GM12878 (cell line): ENCODE results near the gene SYNDIG1. TPM values are rescaled to one million over a fixed set of nuclear protein-coding genes. Genes with fewer than 3 reads are reported as not detected.
"Not testable (repeated sequence)": the region's sequence is repeated elsewhere in the genome, so short reads cannot be mapped to it uniquely, and the experiment has no call there.

Experiments
- ATAC-seq: fragments of 200-7000 bp; cut with Tn5 transposase; 3 replicates; pipeline ENCODE4 v1.9.1; 2020; ENCODE audit warnings: mild to moderate bottlenecking, moderate library complexity
- BruUV-seq: library from RNA; stranded (reverse); fragments of 400-500 nt; replicated peaks from 2 replicates; lab custom pipeline; 2021; lab: Mats Ljungman, UMichigan
- CTCF ChIA-PET: fragments of 300-600 bp; sonication (Branson Sonifier 250); formaldehyde crosslinking; extraction: SDS; loops from one replicate; lab custom pipeline; 2021; ENCODE audit warnings: inconsistent platforms; lab: Yijun Ruan, JAX
- POLR2A ChIA-PET: fragments of 350-600 bp; formaldehyde crosslinking; extraction: SDS; loops from one replicate; lab custom pipeline; 2021; ENCODE audit warnings: inconsistent platforms; lab: Charles Lee
- RAD21 ChIA-PET: fragments of 300-600 bp; sonication (Branson Sonifier 250); formaldehyde crosslinking; loops from one replicate; lab custom pipeline; 2023; ENCODE audit warnings: antibody characterized with exemption; ENCODE audit not compliant: unreplicated experiment; lab: Charles Lee
- SMC1A ChIA-PET: fragments of 300-600 bp; sonication (Branson Sonifier 250); formaldehyde crosslinking; loops from one replicate; lab custom pipeline; 2023; ENCODE audit not compliant: unreplicated experiment, uncharacterized antibody; lab: Charles Lee
- DNase-seq: peaks from one replicate; pipeline ENCODE4 v3.0.0-alpha.2; 2011; ENCODE audit warnings: low read depth, low spot score
- FAIRE-seq: peaks from 3 replicates; lab custom pipeline; 2011; peaks lifted over from hg19 to GRCh38; lab: Jason Lieb, UNC
- H2AFZ ChIP-seq: 2 replicates; pipeline ENCODE4 v1.6.0; 2011; ENCODE audit warnings: low read depth, low read length, control low read depth; ENCODE audit not compliant: control insufficient read depth
- H3K27ac ChIP-seq: 2 replicates; pipeline ENCODE4 v1.5.1; 2011; ENCODE audit warnings: control low read depth; ENCODE audit not compliant: control insufficient read depth, insufficient read depth
- H3K27me3 ChIP-seq, 2 experiments: replicated peaks in 1 of 2; 2 replicates each; pipeline versions ENCODE4 v1.6.0 to v1.6.1; 2011; ENCODE audit warnings: low read length in 1 of 2; ENCODE audit not compliant: control insufficient read depth in 2 of 2, insufficient read depth in 2 of 2
- H3K36me3 ChIP-seq, 2 experiments: 2 replicates each; pipeline ENCODE4 v1.5.1; 2011; ENCODE audit warnings: low read length in 1 of 2; ENCODE audit not compliant: control insufficient read depth in 2 of 2, insufficient read depth in 2 of 2
- H3K4me1 ChIP-seq: 2 replicates; pipeline ENCODE4 v1.6.1; 2011; ENCODE audit warnings: mild to moderate bottlenecking, low read length, moderate library complexity, mixed read lengths; ENCODE audit not compliant: control insufficient read depth, insufficient read depth
- H3K4me2 ChIP-seq: 2 replicates; pipeline ENCODE4 v1.6.0; 2011; ENCODE audit warnings: control low read depth; ENCODE audit not compliant: control insufficient read depth, insufficient read depth
- H3K4me3 ChIP-seq: fragments of 200-600 bp; sonication (generic); 2 replicates; pipeline ENCODE4 v1.5.1; 2016
- H3K79me2 ChIP-seq: 2 replicates; pipeline ENCODE4 v1.6.0; 2011; ENCODE audit warnings: low read length; ENCODE audit not compliant: control insufficient read depth, insufficient read depth
- H3K9ac ChIP-seq: 2 replicates; pipeline ENCODE4 v1.8.0; 2011; ENCODE audit warnings: low read length, control low read depth, mixed read lengths; ENCODE audit not compliant: control insufficient read depth, insufficient read depth
- H3K9me3 ChIP-seq: replicated peaks from 3 replicates; pipeline ENCODE4 v1.5.1; 2011; ENCODE audit warnings: mild to moderate bottlenecking, low read length; ENCODE audit not compliant: control insufficient read depth, insufficient read depth
- H4K20me1 ChIP-seq: 2 replicates; pipeline ENCODE4 v1.6.0; 2011; ENCODE audit not compliant: control insufficient read depth, insufficient read depth
- ATF3 ChIP-seq: IDR thresholded peaks from 2 replicates; pipeline ENCODE4 v1.6.1; 2011; ENCODE audit warnings: low read depth, mild to moderate bottlenecking, low read length, moderate library complexity, borderline replicate concordance; ENCODE audit errors: extremely low read depth
- NRF1 ChIP-seq: conservative IDR thresholded peaks from 2 replicates; pipeline ENCODE4 v1.6.1; 2011; ENCODE audit warnings: mild to moderate bottlenecking, low read depth, low read length, improper control_type of control experiment
- SKIL ChIP-seq: fragments of 450-650 bp; IDR thresholded peaks from 2 replicates; pipeline ENCODE4 v1.6.1; 2017; ENCODE audit warnings: mild to moderate bottlenecking, low read depth, inconsistent platforms; ENCODE audit not compliant: poor library complexity, severe bottlenecking
- WRNIP1 ChIP-seq: IDR thresholded peaks from 2 replicates; pipeline ENCODE4 v1.6.1; 2011; ENCODE audit warnings: low read depth, low read length, improper control_type of control experiment, borderline replicate concordance
- WGBS: methylation state at CpG from one replicate; pipeline ENCODE4 v1.1.6; 2016; ENCODE audit warnings: low lambda C conversion rate; ENCODE audit not compliant: insufficient replicate concordance, insufficient coverage; ENCODE audit errors: missing lambda C conversion rate; 5-methylcytosine and 5-hydroxymethylcytosine counted together
- in situ Hi-C: fragments of 300-500 bp; cut with MboI; formaldehyde crosslinking; loops from 9 replicates; pipeline ENCODE4 v1.14.3; 2018; ENCODE audit warnings: mixed read lengths
- intact Hi-C: fragments of 100-400 bp; cut with micrococcal nuclease; formaldehyde crosslinking; loops from one replicate; pipeline ENCODE4 v1.14.2; 2022; ENCODE audit not compliant: unreplicated experiment
- polyA plus RNA-seq, 11 experiments: library from polyadenylated mRNA; depleted of rRNA in 4 of 11; unstranded in 6 of 11; stranded (reverse) in 5 of 11; fragments of >200 nt; fragmentation: Nextera tagmentation in 4 of 11; fragmentation: Illumina TruSeq in 1 of 11; extraction: Ambion mirVana in 4 of 11; extraction: Trizol in 1 of 11; gene quantifications; 1 replicate in 1 of 11; 2 replicates in 10 of 11; pipeline versions ENCODE4 v1.2.1 to v1.2.3, GENCODE V29; 2011 to 2016; ENCODE audit warnings: inconsistent platforms in 2 of 11, missing spikeins in 2 of 11, low read depth in 1 of 11
- total RNA-seq, 4 experiments: library from RNA; depleted of rRNA in 3 of 4; stranded (reverse); fragments of >200 nt in 3 of 4; fragmentation: Illumina TruSeq in 1 of 4; extraction: Trizol in 1 of 4; gene quantifications; 2 replicates each; pipeline versions ENCODE4 v1.2.1 to v1.2.3, GENCODE V29; 2013 to 2021

Gene SYNDIG1
- total and polyA plus RNA-seq, 10 of the 15 experiments (the other 5 are each of a cell fraction or from before 2014, with no cell fraction given): not detected

GRCh38 chr20:24626141-24626540 is 156.7 kb downstream of the SYNDIG1 start:
- H3K36me3 ChIP-seq, BruUV-seq, H3K27ac ChIP-seq, POLR2A ChIA-PET, H3K4me2 ChIP-seq, in situ Hi-C loops, H3K79me2 ChIP-seq, intact Hi-C loops, SMC1A ChIA-PET, H3K27me3 ChIP-seq, CTCF ChIA-PET, H3K4me1 ChIP-seq, H3K4me3 ChIP-seq, RAD21 ChIA-PET, FAIRE-seq, H2AFZ ChIP-seq, H3K9ac ChIP-seq, DNase-seq, ATAC-seq, H3K9me3 ChIP-seq, H4K20me1 ChIP-seq: not testable (repeated sequence)
- 84% methylated on average over 11 of the region's 29 CpGs for WGBS

- no peak for DNase-seq
- Histone ChIP-seq H3K4me3 (no peak overlapping the region), H4K20me1 (no peaks in the 10 kb centered on the region), H2AFZ (no peak overlapping the region), H3K9me3 (no peaks in the 10 kb centered on the region), H3K27me3 (no peaks in the 10 kb centered on the region; a peak in 1 of 4 replicates), H3K4me2 (no peak overlapping the region), H3K27ac (no peak overlapping the region), H3K9ac (no peak overlapping the region)
- CTCF ChIA-PET: no interaction called here
- 79% methylated on average over 6 of the region's 6 CpGs for WGBS
- in situ Hi-C loops: no loop called here
- no peak for FAIRE-seq
- TF ChIP-seq ATF3: no peak
- no peak for TF ChIP-seq WRNIP1
- TF ChIP-seq SKIL: no peak
- TF ChIP-seq NRF1: no peak
- TF ChIP-seq, all 136 proteins: peak for 0
- Histone ChIP-seq H3K79me2 (no peaks in the 10 kb centered on the region), H3K4me1 (no peaks in the 10 kb centered on the region), H3K36me3 (no peaks in the 10 kb centered on the region)
- no peak for ATAC-seq
- no TSS peak for BruUV-seq
- RAD21 ChIA-PET: no interaction called here
- POLR2A ChIA-PET: no interaction called here
- SMC1A ChIA-PET: no interaction called here
- intact Hi-C loops: no loop called here
These were observed 157.9 kb downstream of the SYNDIG1 start for GRCh38 chr20:24627291-24627690.
